ENCODE results near the gene PLCL1.

GRCh38 chr2:197913084-197913483 lies 108.7 kb downstream of the PLCL1 start:
- TF ChIP-seq EZH2phosphoT487 (IDR thresholded peaks at IDR 0.05; ENCODE audit: insufficient read depth, low read depth) (no peak), EZH2 (IDR thresholded peaks at IDR 0.05; ENCODE audit: insufficient read depth, poor library complexity, severe bottlenecking) (no peak)

All from GM23248 (cell line).